Measurements from ENCODE around the gene NR1D1.

The NR1D1 gene

DNA sequence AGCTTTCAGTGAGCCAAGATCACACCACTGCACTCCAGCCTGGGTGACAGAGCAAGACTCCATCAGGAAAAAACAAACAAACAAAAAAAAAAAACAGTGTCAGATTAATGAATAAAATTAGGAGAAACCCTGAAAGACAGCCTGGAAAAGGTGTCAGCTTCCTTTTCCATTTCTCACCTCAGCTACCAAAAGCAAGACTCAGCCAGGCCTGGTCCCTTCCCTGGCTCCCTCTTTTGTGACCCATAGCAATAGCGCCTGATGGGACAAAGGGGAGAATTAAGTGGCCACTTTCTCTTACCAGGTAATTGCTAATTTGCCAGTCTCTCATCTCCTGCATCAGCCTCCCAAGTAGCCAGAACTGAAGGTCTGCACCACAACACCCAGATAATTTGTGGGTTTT lies 41.5 kb downstream of the NR1D1 start:
- no peak overlapping the region for H3K4me3 ChIP-seq (ENCODE audit: low read length)
- H3K9me3 ChIP-seq (ENCODE audit: control insufficient read depth, low read length), result no peaks in the 10 kb centered on the region
- peaks cover 29% of the 10 kb centered on the region for H3K4me1 ChIP-seq (ENCODE audit: control insufficient read depth, insufficient read depth, low read length)
- H3K9ac ChIP-seq (ENCODE audit: low read length), result no peak overlapping the region
- H3K36me3 ChIP-seq (ENCODE audit: control insufficient read depth, insufficient read depth, low read length), result no peaks in the 10 kb centered on the region
- H3K27me3 ChIP-seq (ENCODE audit: control insufficient read depth, insufficient read depth, low read length), result no peaks in the 10 kb centered on the region

DNA sequence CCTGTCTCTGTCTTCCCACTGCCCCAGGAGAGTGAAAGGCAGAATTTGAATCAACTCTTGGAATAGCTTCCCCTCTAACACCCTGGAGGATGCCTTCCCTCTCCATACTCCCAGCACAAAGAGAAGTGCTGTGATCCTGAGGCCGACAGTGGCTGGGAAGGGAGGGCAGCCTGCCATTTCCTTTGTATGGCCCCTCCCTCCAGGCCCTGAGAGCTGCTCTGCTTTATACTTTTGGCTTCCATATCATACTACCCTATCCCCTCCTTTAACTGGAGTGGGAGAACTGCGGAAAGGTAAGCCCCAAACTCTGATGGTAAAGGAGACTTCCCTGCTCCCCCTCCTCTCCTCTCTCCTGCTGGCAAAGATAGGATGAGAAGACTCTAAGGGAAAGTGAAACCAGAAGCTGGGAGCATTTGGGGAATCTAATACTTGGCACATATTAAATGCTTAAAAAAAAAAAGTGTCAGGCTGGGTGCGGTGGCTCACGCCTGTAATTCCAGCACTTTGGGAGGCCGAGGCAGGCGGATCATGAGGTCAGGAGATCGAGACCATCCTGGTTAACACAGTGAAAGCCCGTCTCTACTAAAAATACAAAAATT lies 42.1 kb downstream of the NR1D1 start:
- Histone ChIP-seq H3K36me3 (ENCODE audit: control insufficient read depth, insufficient read depth, low read length) (no peaks in the 10 kb centered on the region), H3K4me1 (ENCODE audit: control insufficient read depth, insufficient read depth, low read length) (peaks cover 33% of the 10 kb centered on the region), H3K9me3 (ENCODE audit: control insufficient read depth, low read length) (no peaks in the 10 kb centered on the region), H3K27me3 (ENCODE audit: control insufficient read depth, insufficient read depth, low read length) (no peaks in the 10 kb centered on the region), H3K4me3 (ENCODE audit: low read length) (no peak overlapping the region), H3K9ac (ENCODE audit: low read length) (peak overlapping the region; percentile 42)

DNA sequence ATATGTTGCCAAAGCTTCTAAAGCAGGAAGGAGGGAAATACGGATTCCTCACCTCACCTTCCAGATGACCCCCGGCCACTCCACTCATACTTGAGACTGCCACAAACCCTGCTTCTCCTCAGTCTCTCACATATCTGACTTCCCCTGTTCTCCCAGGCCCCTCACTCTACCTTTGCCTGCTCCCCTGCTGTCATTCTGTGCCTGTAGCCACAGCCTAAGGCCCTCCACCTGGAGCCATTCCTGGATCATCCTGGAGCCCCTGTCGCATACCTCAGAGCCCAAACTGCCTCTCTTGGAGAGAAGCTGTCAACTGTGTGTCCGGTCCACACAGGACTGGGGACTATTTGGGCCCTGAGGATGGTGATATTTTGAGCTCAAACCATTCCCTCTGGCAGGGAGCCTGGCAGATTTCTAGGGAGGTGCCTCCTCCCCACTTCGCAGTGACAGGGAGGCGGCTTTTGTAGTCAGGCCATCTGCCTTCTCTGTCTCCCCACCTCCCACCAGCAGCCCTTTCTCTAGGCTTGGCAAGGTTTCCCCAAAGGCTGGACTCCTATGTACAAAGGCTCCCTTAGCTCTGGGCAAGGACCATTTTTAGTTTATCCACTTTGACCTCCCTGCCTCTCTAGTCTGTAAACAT lies 43.9 kb downstream of the NR1D1 start:
- Histone ChIP-seq H3K4me3 (ENCODE audit: low read length) (no peak overlapping the region), H3K4me1 (ENCODE audit: control insufficient read depth, insufficient read depth, low read length) (peaks cover 28% of the 10 kb centered on the region)

More for the DNA sequence above, 43.9 kb downstream of the NR1D1 start:
- Histone ChIP-seq H3K36me3 (ENCODE audit: control insufficient read depth, insufficient read depth, low read length) (peaks cover 4% of the 10 kb centered on the region), H3K27me3 (ENCODE audit: control insufficient read depth, insufficient read depth, low read length) (no peaks in the 10 kb centered on the region), H3K9ac (ENCODE audit: low read length) (no peak overlapping the region), H3K9me3 (ENCODE audit: control insufficient read depth, low read length) (no peaks in the 10 kb centered on the region)
